ENCODE results near the gene COL9A1.
"Not testable (repeated sequence)": the region's sequence is repeated elsewhere in the genome, so short reads cannot be mapped to it uniquely, and the experiment has no call there.

The COL9A1 gene

DNA sequence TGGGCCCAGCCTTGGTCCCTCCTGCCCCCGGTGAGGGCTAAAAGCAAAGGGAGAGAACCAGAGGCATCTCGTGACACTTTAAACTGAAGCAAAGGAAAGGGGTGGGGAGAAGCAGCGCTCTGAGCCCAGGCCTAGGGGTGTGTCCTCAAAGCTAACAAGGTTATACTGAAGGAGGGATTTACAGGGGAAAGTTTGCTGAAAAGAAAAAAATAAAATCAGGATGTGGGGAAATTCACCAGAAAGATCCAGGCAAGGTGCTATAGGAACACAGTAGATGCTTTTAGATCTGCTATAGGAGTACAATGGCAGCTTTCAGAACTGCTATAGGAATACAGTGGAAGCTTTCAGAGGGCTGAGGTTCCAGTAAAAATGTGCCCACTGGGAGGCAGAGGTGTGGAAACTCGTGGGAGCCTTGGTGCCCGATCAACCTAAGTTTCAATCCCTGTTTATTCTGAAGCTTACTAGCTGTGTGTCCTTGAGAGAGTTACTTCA, at the start of gene COL9A1:
TSS of gene COL9A1 (minus strand) at position 51 of the 492 bp plus-strand sequence. CDS start 160 bp downstream, outside the sequence.
- no peak for DNase-seq

DNA sequence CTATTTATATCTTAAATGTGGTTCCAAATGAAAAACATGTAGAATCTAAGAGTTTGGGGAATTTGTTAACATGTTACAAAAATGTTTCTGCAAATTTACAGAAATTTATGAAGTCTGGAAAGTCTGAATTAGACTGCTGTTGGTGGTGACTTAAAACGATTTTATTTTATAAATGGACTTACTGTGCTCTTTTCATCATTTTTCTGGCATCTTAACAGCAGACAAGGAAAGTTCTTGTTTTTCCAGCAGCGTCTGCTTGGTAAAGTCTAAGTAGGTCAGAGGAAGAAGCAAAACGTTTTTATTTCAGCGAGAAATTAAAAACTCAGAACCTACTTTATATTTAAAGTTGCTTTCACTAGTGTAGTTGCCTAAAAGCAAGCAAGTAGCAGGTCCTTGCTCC, 48.6 kb upstream of the COL9A1 start:
- DNase-seq, result no peak

DNA sequence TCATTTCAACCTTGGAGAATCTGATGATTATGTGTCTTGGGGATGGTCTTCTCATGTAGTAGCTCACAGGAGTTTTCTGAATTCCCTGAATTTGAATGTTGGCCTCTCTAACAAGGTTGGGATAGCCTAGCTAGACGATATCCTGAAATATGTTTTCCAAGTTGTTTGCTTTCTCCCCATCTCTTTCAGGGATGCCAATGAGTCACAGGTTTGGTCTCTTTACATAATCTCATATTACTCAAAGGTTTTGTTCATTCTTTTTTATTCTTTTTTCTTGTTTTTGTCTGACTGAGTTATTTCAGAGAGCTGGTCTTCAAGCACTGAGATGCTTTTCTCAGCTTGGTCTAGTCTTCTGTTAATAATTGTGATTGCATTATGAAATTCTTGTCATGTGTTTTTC, 42.7 kb upstream of the COL9A1 start:
- DNase-seq, result no peak

DNA sequence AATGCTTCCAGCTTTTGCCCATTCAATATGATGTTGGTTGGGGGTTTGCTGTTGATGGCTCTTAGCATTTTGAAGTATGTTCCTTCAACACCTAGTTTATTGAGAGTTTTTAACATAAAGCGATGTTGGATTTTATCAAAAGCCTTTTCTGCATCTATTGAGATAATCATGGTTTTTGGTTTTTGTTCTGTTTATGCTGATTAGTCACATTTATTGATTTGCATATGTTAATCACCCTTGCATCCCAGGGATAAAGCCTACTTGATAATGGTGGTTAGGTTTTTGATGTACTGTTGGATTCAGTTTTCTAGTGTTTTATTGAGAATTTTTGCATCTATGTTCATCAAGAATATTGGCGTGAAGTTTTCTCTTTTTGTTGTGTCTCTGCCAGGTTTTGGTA, 40.4 kb upstream of the COL9A1 start:
- DNase-seq, result no peak

DNA sequence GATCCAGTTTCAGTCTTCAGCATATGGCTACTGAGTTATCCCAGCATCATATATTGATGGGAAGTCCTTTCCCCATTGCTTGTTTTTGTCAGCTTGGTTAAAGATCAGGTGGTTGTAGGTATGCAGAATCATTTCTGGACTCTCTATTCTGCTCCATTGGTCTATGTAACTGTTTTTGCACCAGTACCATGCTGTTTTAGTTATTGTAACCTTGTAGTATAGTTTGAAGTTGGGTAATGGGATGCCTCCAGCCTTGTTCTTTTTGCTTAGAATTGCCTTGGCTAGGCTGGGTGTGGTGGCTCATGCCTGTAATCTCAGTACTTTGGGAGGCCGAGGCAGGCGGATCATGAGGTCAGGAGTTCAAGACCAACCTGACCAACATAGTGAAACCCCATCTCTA, 36.9 kb upstream of the COL9A1 start:
- not testable (repeated sequence) for DNase-seq

DNA sequence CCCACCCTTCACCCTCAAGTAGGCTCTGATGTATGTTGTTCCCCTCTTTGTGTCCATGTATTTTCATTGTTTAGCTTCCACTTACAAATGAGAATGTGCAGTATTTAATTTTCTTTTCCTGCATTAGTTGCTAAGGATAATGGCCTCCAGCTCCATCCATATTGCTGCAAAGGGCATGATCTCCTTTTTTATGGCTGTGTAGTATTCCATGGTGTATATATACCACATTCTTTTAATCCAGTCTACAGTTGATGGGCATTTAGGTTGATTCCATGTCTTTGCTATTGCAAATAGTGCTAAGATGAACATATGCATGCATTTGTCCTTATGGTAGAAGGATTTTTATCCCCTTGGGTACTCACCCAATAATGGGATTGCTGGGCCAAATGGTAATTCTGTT, 35.9 kb upstream of the COL9A1 start:
- DNase-seq, result no peak

DNA sequence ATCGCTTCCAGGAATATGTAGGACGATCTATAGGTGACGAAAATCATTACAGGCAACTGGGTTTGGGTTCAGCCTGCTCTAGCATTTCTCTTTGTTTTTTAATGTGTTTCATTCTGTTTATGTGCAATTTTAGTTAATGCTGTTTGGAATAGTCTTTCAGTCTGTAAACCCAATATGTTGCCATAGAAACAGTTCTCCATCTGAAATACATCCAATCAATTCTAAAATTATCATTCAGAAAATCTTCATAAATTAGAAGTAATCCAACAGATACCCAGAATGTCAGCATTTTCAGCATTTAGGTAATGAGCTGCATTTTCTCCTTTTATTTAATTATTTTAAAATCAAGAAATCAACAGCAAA, 34.8 kb upstream of the COL9A1 start:
- no peak for DNase-seq

DNA sequence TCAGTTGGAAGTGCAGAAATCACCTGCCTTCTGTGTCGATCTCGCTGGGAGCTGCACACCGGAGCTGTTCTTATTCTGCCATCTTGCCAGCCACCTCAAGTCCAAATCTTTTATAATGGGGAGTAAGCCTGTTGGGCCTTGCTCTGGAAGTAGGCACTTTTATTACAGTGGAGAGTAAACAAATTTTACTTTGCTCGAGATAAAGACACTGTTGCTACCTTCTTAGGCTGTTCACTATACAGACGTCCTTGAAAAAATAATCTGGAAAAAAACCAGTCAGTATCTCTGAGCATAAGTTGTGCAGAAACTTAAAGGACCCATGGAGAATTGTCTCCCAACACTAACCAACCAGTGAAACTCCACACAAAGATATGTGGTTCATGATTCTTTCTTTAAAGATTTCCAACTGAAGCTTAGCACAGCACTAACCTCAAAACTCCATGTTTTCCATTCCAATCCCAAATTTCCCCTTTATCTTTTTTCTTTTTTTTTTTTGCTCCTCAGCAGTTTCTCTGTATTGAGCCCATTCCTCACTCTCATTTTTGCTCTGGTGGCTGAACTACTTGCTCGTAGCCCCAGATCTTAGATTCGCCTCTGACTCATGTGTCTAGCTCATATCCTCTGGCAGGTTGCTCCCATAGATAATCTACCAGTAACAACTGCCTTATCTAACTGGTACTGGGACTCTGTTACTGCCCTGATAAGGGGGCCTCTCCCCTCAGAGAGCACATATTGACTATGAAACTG, 34.3 kb upstream of the COL9A1 start:
- DNase-seq, result no peak

DNA sequence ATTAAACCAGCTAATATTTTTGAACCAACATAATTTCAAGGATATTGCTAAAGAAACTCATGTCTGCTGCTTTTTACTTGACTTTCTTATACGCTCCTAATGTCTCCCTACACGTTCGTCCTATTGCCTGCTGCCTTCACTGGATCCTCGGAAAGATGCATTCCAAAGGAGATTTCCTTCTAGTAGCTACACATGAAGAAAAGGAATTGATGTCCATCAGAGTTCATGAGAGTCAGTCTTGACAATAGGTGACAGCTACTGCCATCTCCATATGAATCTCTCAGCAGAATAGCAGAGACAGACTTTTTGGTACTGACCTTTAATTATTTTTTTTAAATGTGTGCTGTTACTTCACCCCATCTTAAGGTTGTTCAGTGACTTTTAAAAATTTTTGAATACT, 24.2 kb upstream of the COL9A1 start:
- no peak for DNase-seq

DNA sequence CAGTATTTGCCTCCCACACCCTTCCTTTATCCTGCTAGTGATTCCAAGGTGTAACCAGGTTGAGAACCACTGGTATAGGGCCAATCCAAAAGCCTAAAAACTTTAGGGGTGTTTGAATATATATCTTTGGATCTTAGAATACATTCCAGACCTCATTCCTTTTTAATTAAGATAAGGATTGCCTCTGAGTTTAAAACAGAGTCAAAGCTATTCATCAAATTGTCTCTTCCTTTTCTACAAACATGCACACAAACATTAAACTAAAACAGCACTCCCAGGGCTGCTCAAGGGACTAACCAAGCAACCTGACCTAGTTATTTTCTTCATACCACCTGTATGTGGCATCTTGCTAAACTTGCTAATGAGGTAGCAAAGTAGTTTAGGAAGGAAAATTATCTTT, 22.1 kb upstream of the COL9A1 start:
- DNase-seq, result no peak

DNA sequence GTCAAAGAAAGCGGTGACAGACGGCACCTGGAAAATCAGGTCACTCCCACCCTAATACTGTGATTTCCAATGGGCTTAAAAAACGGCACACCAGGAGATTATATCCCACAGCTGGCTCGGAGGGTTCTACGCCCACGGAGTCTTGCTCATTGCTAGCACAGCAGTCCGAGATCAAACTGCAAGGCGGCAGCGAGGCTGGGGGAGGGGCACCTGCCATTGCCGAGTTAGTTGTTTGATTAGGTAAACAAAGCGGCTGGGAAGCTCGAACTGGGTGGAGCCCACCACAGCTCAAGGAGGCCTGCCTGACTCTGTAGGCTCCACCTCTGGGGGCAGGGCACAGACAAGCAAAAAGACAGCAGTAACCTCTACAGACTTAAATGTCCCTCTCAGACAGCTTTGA, 14.9 kb upstream of the COL9A1 start:
- DNase-seq, result not testable (repeated sequence)

DNA sequence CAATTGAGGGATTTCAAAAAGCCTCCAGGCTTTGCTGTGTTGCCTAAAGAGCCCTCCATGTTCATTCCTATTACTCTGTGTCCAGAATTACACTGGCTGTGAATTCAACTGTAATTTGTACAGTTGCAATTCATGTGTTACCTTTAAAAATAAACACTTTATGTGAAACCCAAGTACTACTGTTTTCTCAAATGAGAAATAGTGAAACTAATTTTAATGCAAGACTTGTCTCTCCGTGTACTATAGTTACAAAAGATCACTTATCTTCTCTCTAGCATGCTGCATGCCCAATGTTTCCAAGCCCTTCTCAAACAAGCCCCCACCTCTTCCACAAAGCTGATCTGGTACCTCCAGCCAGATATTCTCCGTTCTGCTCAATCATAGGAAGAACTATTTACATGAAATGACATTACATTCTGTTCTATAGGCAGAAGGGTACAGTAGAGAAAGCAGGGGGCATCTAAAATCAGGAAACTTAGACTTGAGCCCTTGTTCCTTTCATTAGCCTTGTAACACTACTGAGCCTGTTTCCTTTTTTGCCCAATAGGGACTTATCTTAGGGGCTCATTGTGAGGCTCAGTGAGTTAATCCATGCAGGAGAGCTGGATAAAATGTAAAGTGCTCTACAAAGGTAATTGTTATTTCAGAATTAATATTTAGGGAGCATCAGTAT, 12.3 kb upstream of the COL9A1 start:
- DNase-seq, result no peak

DNA sequence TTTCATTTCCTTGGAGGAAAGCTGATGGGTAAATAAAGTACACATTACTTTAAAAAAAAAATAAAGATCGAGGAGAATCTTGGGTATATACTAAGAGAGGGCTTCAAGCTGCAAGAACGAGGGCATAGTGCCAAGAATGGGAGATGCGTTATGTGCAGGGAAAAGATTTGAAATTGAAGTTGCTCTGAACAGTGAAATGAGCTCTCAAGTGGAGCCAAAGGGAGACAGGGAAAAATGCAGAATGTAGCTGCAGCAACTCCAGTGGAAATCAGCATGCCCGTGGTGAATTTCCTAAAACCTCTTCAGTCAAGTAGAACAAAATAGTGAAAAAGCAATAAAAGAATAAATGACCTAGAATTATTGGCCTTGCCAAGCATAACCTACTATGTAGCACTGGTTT, 11.4 kb upstream of the COL9A1 start:
- no peak for DNase-seq

DNA sequence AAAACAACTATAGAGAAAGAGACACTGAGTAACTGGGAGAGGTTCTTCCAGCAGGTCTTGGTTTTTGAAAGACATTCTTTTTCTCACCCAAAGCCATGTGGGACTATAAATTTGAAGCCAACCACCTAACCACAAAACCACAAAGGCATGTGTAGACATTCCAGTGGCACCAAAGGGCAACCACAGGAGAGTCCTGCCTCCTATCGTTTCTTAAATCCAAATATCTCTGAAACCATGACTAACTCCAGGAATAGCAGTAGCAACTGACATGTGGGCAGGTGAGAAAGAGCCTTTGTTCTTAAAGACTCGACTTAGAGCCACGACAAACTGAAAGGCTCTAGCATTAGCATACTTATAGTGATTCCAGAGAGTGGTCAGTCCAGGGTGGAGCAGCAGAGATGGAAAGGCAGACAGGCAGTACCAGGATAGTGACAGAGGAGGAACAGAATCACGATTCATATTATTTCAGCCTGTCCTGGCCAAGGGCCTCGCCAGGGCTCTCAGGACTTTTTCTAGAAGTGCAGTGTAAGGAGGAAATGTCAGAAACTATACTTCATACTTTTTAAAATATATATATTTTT, 9.4 kb upstream of the COL9A1 start:
- DNase-seq, result no peak

DNA sequence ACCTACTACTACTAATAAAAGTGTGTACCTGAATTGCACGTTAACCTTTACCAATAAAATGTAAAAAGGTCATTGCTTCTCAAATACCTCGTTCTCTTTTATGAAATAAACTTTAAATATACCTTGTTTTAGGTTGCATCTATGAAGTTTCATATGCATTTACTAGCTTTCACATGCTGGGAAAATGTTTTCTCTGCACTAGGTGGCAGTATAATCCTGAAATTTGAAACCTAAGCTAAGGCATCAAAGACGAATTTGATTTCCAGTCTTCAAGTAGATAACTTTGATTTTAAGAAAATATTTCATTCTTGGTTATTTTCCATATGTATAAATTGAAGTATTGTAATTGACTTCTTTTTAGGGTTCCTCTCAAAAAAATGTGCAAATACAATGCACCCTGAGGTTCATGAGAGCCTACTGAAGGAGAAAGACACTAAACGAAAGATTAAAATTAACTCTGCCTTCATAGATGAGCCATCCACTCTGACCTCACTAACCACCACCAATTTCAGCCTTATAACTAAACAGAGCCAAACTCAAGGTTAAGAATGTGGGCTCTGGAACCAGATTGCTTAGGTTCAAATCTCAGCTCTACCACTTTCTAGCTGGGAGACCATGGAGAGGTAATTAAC, 7.3 kb upstream of the COL9A1 start:
- no peak for DNase-seq

DNA sequence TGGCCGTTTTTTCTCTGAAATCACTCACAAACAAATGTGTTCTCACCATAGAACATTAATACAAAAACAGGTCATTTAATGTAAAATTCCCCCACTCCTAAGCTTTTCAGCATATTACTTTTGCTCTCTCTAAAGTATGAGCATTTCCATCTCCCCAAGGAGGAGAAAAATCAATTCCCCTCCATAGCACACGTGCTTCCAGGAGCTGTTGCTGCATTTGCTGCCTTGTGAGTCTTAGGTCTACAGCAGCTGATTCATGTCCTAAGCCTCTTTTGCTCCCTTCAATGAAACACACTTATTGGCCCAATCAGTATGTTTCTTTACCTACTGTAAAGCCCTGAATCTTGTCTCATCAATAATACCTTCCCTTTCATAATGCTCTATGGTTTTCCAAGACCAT, 6.4 kb upstream of the COL9A1 start:
- DNase-seq, result no peak

DNA sequence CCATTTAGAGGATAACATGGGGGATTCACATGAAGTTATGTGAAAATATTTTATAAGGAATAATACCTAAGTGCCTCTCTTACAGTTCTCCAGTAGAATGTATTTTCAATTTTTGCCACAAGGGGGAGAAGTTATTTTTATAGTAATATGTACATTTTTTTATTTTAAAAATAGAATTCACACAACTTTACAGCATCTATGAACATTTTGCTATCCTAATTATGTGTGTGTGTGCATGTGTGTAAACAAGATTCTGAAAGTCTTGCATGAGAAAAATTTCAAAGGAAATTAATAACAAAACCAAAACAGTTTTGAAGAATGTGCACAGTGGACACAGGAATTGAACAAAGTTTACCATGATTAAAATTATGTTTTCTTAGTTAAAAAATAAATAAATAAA, 5.3 kb upstream of the COL9A1 start:
- DNase-seq, result not testable (repeated sequence)

DNA sequence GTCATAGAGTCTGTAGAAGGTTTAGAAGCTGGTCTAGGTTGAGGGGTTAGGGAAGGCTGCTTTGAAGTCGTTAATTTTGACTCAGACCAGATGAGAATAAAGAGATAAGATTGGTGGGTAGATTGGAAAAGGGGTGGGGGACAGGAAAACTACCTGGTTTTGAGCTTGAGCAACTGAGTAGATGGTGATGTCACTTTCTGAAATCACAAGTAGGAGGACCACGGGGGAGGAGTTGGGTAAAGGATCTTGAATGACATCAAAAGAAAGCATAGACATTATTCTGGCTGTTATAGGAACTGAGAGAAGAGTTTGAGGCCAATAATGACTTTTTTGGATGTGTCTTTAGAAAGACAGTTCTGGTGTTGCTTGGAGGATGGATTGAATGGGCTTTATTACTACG, 4.1 kb upstream of the COL9A1 start:
- no peak for DNase-seq

DNA sequence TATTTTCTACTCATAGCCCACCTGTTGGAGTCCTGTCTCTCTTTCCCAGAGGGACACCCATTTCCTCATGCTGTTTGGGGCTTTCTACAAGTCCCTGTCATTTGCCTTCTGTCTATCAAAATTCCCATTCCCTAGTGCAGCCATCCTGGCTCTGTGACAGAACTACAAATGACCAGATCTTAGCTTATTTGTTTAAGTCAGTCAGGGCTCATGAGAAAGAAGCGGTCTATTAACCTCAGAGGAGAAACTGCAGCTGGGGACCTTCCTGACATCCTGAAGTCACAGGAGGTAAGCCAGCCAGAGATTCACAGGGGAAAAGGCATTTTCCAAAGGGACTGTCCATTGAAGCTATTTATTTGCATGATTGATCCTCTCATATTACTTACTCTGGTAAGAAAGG, 1.7 kb upstream of the COL9A1 start:
- no peak for DNase-seq

DNA sequence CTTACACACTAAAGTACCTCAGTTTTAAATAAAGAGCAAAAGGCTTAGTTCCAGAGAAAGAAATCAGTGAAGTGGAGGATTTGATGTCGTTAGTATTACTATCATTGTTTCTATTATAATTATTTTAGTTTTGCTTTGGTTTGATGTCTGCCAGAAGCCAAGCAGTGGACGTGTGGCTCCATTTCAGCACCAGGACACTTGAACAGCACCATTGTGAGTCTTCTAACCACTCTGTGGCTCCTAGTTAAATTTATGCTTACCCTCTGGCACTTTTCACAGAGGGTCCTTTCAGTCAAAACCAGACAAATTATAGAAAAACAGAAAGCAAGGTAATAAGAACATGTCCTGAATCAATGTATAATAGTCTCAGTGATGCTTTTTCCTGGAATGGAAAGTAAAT, 3.4 kb downstream of the COL9A1 start:
- no peak for DNase-seq

DNA sequence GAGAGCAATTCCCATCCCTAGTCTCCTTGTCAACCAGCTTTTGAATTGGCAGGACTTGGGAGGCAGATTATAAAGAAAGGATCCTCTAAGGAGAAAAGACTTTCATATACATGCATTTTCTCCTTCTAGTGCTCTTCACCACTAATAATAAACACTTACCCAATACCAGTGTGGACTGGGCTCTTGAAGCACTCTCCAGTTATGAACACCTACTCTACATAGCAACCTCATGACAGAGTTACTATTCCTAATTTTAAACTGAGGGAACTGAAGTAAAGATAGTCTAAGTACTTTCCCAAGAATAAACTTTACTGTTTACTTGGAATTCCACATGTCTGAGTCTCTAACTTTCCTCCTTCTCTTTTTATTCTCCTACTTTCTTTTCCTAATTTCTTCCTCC, 4.8 kb downstream of the COL9A1 start:
- DNase-seq, result no peak

DNA sequence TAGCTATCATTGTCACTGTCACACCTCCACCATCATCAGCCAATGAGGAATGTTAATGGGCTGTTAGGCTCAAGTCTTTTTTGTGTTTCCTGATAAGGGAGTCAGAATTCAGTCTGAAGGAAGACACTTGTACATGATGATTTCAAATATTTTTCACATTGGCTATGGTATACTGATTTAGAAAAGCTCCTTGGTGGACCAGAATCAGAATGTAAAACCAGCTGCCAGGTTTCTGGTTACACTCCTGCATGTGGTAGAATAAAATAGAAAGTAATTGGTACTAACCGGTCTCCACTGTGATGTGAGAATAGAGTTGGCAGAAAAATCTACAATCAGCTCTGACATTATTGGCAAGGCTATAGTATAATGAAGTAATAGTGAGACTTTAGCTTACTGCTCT, 10.7 kb downstream of the COL9A1 start:
- no peak for DNase-seq

DNA sequence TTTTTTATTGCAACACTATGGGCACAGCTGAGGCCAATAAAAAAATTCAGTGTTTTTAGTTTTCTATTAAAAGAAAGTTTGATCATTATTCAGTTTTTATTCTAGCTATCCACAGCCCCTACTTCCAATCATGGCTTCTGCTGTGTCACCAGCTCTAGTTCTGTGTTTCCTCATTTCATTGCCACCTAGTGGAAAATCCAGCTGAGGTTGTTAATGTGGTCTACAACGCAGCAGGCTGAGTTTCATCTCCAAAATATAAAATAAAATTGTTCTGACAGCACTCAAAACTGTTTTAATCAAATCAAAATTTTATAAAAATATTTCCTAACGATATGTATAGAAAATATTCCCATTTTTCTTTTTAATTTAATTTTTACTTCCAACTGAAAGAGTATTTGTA, 13.6 kb downstream of the COL9A1 start:
- DNase-seq, result no peak

DNA sequence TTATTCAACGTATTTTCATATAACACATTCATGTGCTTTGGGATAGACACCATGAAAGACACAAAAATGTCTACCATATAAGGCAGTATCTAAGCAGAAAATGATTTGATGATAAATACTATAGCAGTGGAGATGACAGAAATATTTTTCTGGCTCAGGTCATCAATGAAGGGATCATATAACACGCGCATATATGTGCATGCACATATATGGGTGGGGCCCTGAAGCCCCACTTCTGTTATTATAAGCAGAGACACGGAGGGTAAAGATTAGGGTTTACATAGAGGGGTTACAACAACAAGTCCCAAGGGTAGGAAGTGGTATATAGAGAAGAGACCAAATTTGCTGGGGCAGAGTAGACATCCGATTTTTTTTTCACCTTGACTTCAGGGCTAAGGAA, 16.0 kb downstream of the COL9A1 start:
- DNase-seq, result no peak
